Endometrial microvascular endothelial cells (primary cell): ENCODE results near the gene CNKSR2. TPM values are rescaled to one million over a fixed set of nuclear protein-coding genes. Genes with fewer than 3 reads are reported as not detected.

Experiments used
- in situ Hi-C: cut with HindIII; loops from 2 replicates; pipeline ENCODE4 v1.10.0; 2017; ENCODE audit warnings: low sequenced_read_pairs, low pct_unique_long_range_greater_than_20kb; ENCODE audit errors: inconsistent ontology term
- total RNA-seq: library from RNA; depleted of rRNA; stranded (reverse); fragments of >200 nt; gene quantifications from one replicate; pipeline ENCODE4 v1.2.3, GENCODE V29; 2015; ENCODE audit errors: inconsistent ontology term

The CNKSR2 gene
- total RNA-seq, 1 donor from 2014 or later = not detected

DNA sequence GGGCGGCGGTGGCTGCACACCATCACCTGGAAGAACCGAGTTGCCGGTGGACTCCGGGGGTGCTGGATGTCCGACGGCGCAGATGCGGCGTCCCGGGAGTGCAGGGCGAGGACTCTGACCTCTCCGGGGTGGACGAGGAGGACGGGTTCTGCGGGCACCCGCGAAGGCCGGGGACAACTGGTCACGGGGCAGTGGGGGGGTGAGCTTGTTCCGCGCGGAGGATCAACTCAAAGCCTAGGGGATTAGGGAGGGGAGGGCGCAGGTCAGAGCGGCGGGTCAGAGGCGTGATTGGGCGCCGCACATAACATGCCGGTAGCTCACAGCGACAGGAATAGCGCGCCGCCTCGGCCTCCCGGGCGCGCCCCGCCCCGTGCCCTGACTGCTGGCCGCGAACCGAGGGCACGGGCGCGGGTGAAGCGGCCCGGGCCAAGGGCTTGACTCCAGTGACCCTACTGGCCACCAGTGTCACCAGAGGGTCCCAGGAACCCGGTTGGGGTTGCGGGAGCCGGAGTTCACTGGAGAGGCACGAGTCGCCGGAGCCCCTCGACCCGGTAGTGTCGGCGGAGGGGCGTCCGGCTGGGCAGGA is 284.0 kb downstream of the CNKSR2 start, which contains the start of gene KLHL34:
KLHL34 (minus strand) TSS at position 179 of the 586 bp plus-strand sequence. CDS start 542 bp downstream, outside the sequence.
- in situ Hi-C loops = no loop called here

- in situ Hi-C loops = no loop called here
Measured at GRCh38 chrX:21658746-21659145, 284.5 kb downstream of the CNKSR2 start.

GRCh38 chrX:21659320-21659719 is 285.1 kb downstream of the CNKSR2 start:
- in situ Hi-C loops = no loop called here

- in situ Hi-C loops = no loop called here
Measured at GRCh38 chrX:21660156-21660555, 285.9 kb downstream of the CNKSR2 start.

- in situ Hi-C loops = no loop called here
Measured at GRCh38 chrX:21661316-21661715, 287.1 kb downstream of the CNKSR2 start.

GRCh38 chrX:21662761-21663160 is 288.5 kb downstream of the CNKSR2 start:
- in situ Hi-C loops = no loop called here

DNA sequence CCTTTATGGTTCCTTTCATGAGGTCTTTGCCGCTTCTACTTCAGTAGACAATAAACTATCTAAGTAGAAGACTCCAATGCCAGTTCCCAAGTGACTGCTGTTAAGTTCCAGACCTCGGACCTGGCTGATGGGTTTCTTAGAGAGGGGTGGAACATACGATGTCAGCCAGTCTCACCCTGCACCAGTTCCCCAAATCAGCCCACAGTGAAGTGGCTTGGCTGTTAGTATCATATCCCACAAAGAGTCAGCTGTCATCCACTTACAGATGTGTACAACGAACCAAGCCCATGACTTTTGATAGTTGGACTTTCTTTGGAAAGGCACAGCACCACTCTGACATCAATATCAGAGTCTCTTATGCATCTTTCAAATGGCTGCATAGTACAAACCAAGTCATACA is 292.0 kb downstream of the CNKSR2 start:
- in situ Hi-C loops = no loop called here

GRCh38 chrX:21666679-21667078 is 292.5 kb downstream of the CNKSR2 start:
- in situ Hi-C loops = no loop called here

GRCh38 chrX:21674430-21675186 is 300.4 kb downstream of the CNKSR2 start:
- in situ Hi-C loops = no loop called here

- in situ Hi-C loops = no loop called here
Measured at GRCh38 chrX:21675931-21676330, 301.7 kb downstream of the CNKSR2 start.

DNA sequence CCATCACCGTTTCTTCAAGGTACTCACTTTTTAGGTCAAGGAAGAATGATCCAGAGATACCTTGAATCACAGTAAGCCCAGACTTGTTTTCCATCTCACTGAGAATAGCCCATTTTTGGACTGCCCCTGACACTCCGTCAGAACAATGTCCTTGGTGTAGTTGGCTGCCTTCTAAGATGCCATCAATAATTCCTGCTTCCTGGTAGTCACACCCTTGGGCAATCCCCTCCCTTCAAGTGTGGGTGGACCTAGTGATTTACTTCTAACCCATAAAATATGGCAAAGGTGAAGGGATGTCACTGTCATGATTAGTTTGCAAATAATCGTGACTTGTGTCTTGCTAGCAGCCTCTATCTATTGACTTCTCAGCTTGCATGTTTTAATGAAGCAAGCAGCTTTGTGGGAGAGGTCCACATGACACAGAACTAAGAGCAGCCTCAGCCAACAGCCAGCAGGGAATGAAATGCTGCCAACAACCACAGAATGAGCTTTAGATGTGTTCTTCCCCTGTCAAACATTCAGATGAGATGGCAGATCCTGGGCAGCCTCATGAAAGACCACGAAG is 303.9 kb downstream of the CNKSR2 start:
- in situ Hi-C loops = no loop called here

DNA sequence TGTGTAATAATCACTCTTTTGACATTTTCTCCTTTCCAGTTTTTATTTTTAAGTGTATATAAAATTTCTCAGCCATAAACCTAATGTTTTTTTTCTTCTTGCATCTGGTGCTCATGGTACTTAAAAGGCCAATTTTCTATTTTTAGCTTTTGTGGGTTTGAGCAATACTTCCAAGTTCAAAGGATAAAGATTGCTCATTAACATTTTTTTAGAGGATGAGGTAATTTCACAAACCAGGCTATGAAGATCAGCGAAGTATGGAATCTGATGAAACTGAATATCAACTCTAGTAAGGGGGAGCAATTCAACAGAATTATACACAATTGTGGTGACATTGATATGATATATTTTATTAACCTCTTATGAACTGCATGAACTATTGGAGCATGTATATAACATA is 309.7 kb downstream of the CNKSR2 start:
- in situ Hi-C loops = no loop called here

GRCh38 chrX:21691512-21692018 is 317.3 kb downstream of the CNKSR2 start:
- in situ Hi-C loops = no loop called here

DNA sequence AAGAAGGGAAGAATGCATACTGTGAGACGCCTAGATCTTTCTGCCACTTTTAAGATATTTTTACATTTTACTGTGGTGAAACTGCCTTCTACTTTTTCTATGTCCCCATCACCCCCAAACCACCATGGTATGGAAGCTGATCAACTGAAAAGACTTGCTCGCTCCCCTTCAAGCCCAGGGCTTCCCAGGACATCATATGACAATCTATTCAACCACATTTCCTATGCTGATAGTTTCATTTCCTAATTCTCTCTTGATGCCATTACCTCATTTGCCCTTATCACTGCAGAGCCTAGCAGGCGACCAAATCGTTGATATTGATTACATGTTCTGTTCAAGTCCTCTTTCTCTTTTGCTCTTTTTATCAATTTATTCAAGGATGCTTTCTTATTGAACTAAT is 324.1 kb downstream of the CNKSR2 start:
- in situ Hi-C loops = no loop called here

GRCh38 chrX:21699136-21699535 is 324.9 kb downstream of the CNKSR2 start:
- in situ Hi-C loops = no loop called here

DNA sequence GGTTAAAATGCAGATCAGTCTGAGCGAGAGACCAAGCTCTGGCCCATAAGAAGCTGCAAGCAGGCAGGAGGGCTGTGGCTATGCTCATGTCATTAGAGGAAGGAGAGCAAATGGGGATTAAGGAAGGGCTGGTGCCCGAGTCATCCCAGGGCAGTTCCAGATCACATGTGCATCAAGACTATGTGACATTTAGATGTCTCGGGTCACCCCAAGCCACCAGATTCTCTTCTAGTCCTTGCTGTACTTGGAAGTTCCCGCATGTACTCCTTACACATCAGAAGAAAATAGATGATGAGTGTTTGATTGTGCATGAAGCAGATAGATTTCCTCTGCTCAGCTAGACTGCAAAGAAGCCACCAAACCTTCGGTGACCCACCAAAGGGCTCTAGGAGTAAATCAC is 326.1 kb downstream of the CNKSR2 start:
- in situ Hi-C loops = no loop called here

GRCh38 chrX:21700967-21701366 is 326.7 kb downstream of the CNKSR2 start:
- in situ Hi-C loops = no loop called here

GRCh38 chrX:21702725-21703124 is 328.5 kb downstream of the CNKSR2 start:
- in situ Hi-C loops = no loop called here
